GM18519 (cell line): Measurements from ENCODE around the gene DISP3.

ENCODE experiments used
- ATAC-seq: cut with Tn5 transposase; IDR thresholded peaks from one replicate; pipeline ENCODE4 v1.9.1; 2021; ENCODE audit warnings: mild to moderate bottlenecking, moderate library complexity; ENCODE audit not compliant: unreplicated experiment, low FRiP score

Gene DISP3

GRCh38 chr1:11483581-11484320 is 4.8 kb downstream of the DISP3 start:
- no peak for ATAC-seq

- no peak for ATAC-seq
Measured at GRCh38 chr1:11484321-11484655, 5.3 kb downstream of the DISP3 start.

- ATAC-seq = no peak
Measured at GRCh38 chr1:11485191-11485590, 6.2 kb downstream of the DISP3 start.

GRCh38 chr1:11486231-11487009 is 7.5 kb downstream of the DISP3 start:
- no peak for ATAC-seq

- no peak for ATAC-seq
Measured at GRCh38 chr1:11487196-11487751, 8.3 kb downstream of the DISP3 start.

- no peak for ATAC-seq
Measured at GRCh38 chr1:11488201-11488770, 9.3 kb downstream of the DISP3 start.

- no peak for ATAC-seq
Measured at GRCh38 chr1:11488966-11489625, 10.1 kb downstream of the DISP3 start.

GRCh38 chr1:11492235-11492634 is 13.3 kb downstream of the DISP3 start:
- no peak for ATAC-seq

GRCh38 chr1:11493972-11494655 is 15.2 kb downstream of the DISP3 start:
- no peak for ATAC-seq

- no peak for ATAC-seq
Measured at GRCh38 chr1:11494771-11495170, 15.8 kb downstream of the DISP3 start.

GRCh38 chr1:11495579-11495978 is 16.6 kb downstream of the DISP3 start:
- ATAC-seq = no peak

- no peak for ATAC-seq
Measured at GRCh38 chr1:11496551-11497080, 17.7 kb downstream of the DISP3 start.

GRCh38 chr1:11498956-11499594 is 20.1 kb downstream of the DISP3 start:
- no peak for ATAC-seq

GRCh38 chr1:11499601-11500331 is 20.8 kb downstream of the DISP3 start:
- ATAC-seq = no peak

GRCh38 chr1:11500881-11501280 is 21.9 kb downstream of the DISP3 start:
- ATAC-seq = no peak

- ATAC-seq = no peak
Measured at GRCh38 chr1:11501491-11501897, 22.5 kb downstream of the DISP3 start.

GRCh38 chr1:11501906-11502485 is 23.0 kb downstream of the DISP3 start:
- no peak for ATAC-seq

GRCh38 chr1:11502516-11502915 is 23.6 kb downstream of the DISP3 start:
- ATAC-seq = no peak

- no peak for ATAC-seq
Measured at GRCh38 chr1:11504599-11504998, 25.6 kb downstream of the DISP3 start.
